NT2/D1 (cell line): ENCODE data around the gene STARD6.

ENCODE experiments used
- SUZ12 ChIP-seq: IDR thresholded peaks from 2 replicates; pipeline ENCODE4 v1.6.1; 2011; ENCODE audit not compliant: insufficient read length, insufficient read depth; ENCODE audit errors: extremely low read depth
- YY1 ChIP-seq: IDR thresholded peaks from 2 replicates; pipeline ENCODE4 v1.6.1; 2011; ENCODE audit not compliant: insufficient read length, insufficient read depth
- ZNF274 ChIP-seq: IDR thresholded peaks from 2 replicates; pipeline ENCODE4 v1.6.1; 2011; ENCODE audit warnings: mild to moderate bottlenecking, low read depth, low read length

DNA sequence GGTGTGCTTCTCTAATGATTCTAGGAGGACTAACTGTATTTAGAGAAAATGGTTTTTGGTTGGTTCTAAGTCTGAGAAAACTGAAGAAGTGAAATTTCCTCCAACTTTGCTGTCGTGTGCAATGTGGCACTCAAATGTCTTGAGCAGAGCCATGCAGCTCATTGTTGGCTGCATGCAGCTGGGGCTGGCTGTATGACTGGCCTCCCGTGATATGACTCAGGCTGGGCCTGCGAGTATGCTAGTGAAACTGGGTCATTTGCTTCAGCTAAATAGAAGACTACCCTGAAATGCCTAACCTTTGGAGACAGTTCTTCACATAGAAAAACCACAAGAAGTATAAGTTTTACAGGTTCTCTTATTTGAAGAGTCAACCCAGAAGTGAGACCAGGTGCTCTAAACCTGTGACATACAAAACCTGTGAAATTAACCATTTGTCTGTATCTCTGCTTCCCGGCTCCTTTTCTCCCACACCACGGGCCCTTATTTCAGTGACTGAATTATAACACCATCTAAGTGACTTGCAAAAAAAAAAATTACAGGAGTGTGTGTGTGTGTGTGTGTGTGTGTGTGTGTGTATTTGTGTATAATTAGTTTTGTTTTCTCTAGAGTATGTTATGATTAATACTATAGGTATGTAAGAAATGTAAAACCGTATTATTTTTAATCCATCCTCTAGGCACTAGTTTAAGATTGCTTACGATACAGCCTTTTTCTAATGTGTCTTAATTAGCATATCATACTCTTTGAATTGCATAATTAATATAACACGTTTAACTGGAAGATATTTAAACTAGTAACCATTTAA lies 72.5 kb downstream of the STARD6 start:
- TF ChIP-seq SUZ12: no peak
- TF ChIP-seq YY1: no peak
- TF ChIP-seq ZNF274: no peak
